Activated CD8-positive, alpha-beta T cell treated with anti-CD3 and anti-CD28 coated beads for 36 hours (primary cell): ENCODE measurements around the gene TPP2. TPM values are rescaled to one million over a fixed set of nuclear protein-coding genes. Genes with fewer than 3 reads are reported as not detected.

Experiments
- ATAC-seq: fragments of 200-7000 bp; cut with Tn5 transposase; one replicate; pipeline ENCODE4 v1.10.0; 2021; ENCODE audit warnings: mild to moderate bottlenecking, moderate library complexity
- CTCF ChIA-PET: fragments of 350-600 bp; sonication (Branson Sonifier 250); formaldehyde crosslinking; loops from one replicate; lab custom pipeline; 2021; ENCODE audit warnings: antibody characterized with exemption; lab: Charles Lee
- POLR2A ChIA-PET: fragments of 350-600 bp; sonication (Branson Sonifier 250); formaldehyde crosslinking; loops from one replicate; lab custom pipeline; 2021; ENCODE audit warnings: antibody characterized with exemption; lab: Charles Lee
- DNase-seq: peaks from one replicate; pipeline ENCODE4 v3.0.0-alpha.2; 2020
- H3K27ac Mint-ChIP-seq: one replicate; pipeline ENCODE4 v1.8.0; 2021; ENCODE audit warnings: mild to moderate bottlenecking, mixed read lengths
- H3K27me3 Mint-ChIP-seq: one replicate; pipeline ENCODE4 v1.8.0; 2021; ENCODE audit warnings: mixed read lengths
- H3K36me3 Mint-ChIP-seq: one replicate; pipeline ENCODE4 v1.8.0; 2021; ENCODE audit warnings: low read depth, mixed read lengths
- H3K4me1 Mint-ChIP-seq: one replicate; pipeline ENCODE4 v1.8.0; 2021; ENCODE audit warnings: low read depth, mixed read lengths
- H3K4me3 Mint-ChIP-seq: one replicate; pipeline ENCODE4 v1.8.0; 2021; ENCODE audit warnings: mild to moderate bottlenecking, moderate library complexity, mixed read lengths
- H3K9me3 Mint-ChIP-seq: one replicate; pipeline ENCODE4 v1.8.0; 2021; ENCODE audit warnings: mixed read lengths
- intact Hi-C: fragments of 100-400 bp; cut with micrococcal nuclease; formaldehyde crosslinking; loops from one replicate; pipeline ENCODE4 v1.10.0; 2022
- total RNA-seq, 2 experiments: library from RNA; stranded (reverse); gene quantifications; one replicate each; pipeline ENCODE4 v1.2.3, GENCODE V29; 2021
- TF ChIP-seq, protein P1 (sequence below): fragments of 200-600 bp; IDR thresholded peaks from one replicate; pipeline ENCODE4 v1.8.0; 2022; ENCODE audit warnings: antibody characterized with exemption, mild to moderate bottlenecking

TPP2 gene
- total RNA-seq, 2 experiments from 2014 or later = 70.3 to 70.8 TPM

DNA sequence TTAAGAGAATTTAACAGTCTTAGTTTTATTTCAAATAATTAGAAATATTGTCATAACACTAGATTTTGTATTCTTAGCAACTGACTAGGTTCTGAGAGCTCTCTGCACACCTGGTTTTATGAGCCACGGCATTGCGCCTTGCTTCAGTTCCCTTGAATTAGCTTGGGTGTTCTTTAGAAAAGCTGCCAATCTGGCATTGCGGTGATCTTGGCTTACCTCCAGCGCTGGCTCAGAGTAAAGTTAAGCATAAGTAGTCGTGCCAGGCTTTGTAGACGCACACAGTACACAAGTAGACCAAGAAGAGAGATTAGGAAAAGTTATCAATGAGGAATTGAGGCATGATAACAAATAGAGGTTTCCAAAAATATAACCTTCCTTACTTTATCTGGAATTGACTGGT is 45.7 kb downstream of the TPP2 start:
- CTCF ChIA-PET = interaction anchor here (0.9 to 1.1 kb wide), 2 partner anchors 50 to 205 kb away, joined by 3 read pairs; no protein-coding TSS in a partner anchor
- H3K36me3 Mint-ChIP-seq = peaks cover 43% of the 10 kb centered on the region
- DNase-seq = no peak

DNA sequence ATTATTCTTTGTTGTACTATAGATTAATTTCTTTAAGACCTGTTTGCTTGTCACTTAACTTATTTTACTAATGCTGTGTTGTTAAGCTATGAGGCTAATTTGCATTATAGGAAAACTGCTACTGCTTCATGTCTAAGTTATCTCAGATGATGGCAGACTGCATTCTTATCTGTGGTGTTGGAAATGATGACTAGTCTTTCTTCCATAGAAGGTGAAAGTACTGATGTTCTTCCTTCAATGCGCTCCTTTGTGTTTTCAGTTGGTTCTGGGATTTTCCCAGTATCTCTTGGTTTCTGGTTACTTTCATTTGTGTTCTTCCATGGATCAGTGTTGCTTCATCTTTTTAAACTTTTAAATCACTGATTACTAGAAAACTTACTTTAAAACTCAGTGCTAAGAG is 46.9 kb downstream of the TPP2 start:
- ChIA-PET POLR2A (no interaction called here), CTCF (interaction anchor here (0.9 to 1.4 kb wide), 3 partner anchors 47 to 204 kb away, joined by 3 read pairs; partner anchors contain the start of gene TPP2)
- no peak for ATAC-seq
- no peaks in the 10 kb centered on the region for H3K9me3 Mint-ChIP-seq
- intact Hi-C loops = no loop called here
- H3K27ac Mint-ChIP-seq = peak overlapping the region; percentile 79
- no peak overlapping the region for H3K4me3 Mint-ChIP-seq
- TF ChIP-seq, protein P1, sequence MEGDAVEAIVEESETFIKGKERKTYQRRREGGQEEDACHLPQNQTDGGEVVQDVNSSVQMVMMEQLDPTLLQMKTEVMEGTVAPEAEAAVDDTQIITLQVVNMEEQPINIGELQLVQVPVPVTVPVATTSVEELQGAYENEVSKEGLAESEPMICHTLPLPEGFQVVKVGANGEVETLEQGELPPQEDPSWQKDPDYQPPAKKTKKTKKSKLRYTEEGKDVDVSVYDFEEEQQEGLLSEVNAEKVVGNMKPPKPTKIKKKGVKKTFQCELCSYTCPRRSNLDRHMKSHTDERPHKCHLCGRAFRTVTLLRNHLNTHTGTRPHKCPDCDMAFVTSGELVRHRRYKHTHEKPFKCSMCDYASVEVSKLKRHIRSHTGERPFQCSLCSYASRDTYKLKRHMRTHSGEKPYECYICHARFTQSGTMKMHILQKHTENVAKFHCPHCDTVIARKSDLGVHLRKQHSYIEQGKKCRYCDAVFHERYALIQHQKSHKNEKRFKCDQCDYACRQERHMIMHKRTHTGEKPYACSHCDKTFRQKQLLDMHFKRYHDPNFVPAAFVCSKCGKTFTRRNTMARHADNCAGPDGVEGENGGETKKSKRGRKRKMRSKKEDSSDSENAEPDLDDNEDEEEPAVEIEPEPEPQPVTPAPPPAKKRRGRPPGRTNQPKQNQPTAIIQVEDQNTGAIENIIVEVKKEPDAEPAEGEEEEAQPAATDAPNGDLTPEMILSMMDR = no peak
- peaks cover 13% of the 10 kb centered on the region for H3K4me1 Mint-ChIP-seq
- DNase-seq = no peak
- no peaks in the 10 kb centered on the region for H3K27me3 Mint-ChIP-seq
- H3K36me3 Mint-ChIP-seq = peaks cover 40% of the 10 kb centered on the region

More for the DNA sequence above, 45.7 kb downstream of the TPP2 start:
- Mint-ChIP-seq H3K9me3 (no peaks in the 10 kb centered on the region), H3K27me3 (no peaks in the 10 kb centered on the region), H3K4me1 (peaks cover 9% of the 10 kb centered on the region), H3K27ac (no peak overlapping the region), H3K4me3 (no peak overlapping the region)
- intact Hi-C loops = no loop called here
- POLR2A ChIA-PET = no interaction called here
- no peak for ATAC-seq
- TF ChIP-seq, protein P1 = no peak

DNA sequence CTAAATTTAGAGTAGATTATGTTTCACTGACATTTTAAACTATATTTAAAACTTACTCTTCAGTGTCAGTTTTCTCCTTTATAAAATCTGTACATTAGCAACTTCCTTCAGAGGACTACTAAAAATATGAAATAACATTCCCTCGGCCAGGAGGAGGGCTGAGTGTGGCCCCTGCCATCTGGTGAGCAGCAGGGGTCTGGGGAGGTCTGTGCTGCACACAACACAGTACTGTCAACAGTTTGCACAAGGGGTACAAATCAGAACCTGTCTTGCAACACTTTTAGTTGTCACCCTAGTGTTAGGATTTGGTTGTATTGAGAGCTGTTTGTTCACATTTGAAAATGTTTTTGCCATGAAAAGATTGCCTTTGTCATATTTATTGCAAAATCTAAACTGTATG is 48.9 kb downstream of the TPP2 start:
- intact Hi-C loops = no loop called here
- no peak for ATAC-seq
- Mint-ChIP-seq H3K4me1 (peaks cover 19% of the 10 kb centered on the region), H3K4me3 (no peak overlapping the region), H3K27ac (no peak overlapping the region), H3K9me3 (no peaks in the 10 kb centered on the region), H3K27me3 (no peaks in the 10 kb centered on the region), H3K36me3 (peaks cover 39% of the 10 kb centered on the region)
- TF ChIP-seq, protein P1 = no peak
- no peak for DNase-seq
- ChIA-PET CTCF (interaction anchor here (0.8 to 1.3 kb wide), 2 partner anchors 36 to 225 kb away, joined by 3 to 4 read pairs; no protein-coding TSS in a partner anchor), POLR2A (no interaction called here)

DNA sequence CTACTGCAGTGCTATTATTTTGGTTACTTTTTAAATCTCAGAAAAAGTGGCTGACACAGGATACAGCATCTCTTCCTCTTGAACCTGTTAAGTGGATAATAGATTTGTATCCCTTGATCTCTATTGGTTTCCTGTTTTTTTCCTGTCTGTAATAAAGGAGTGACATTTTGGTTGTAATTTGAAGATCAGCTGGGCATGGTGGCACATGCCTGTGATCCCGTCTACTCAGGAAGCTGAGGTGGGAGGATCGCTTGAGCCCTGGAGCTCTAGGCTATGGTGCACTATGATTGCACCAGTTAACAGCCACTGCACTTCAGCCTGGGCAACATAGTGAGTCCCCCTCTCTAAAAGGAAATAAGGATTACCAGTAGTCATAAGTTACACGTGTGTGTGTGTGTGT is 51.3 kb downstream of the TPP2 start:
- TF ChIP-seq, protein P1 = no peak
- DNase-seq = no peak
- H3K36me3 Mint-ChIP-seq = peaks cover 37% of the 10 kb centered on the region
- H3K9me3 Mint-ChIP-seq = no peaks in the 10 kb centered on the region
- ChIA-PET CTCF (interaction anchor here (1.6 kb wide), 1 partner anchor 15 kb away, joined by 3 read pairs; no protein-coding TSS in a partner anchor), POLR2A (no interaction called here)
- H3K4me1 Mint-ChIP-seq = peaks cover 19% of the 10 kb centered on the region
- no peak for ATAC-seq
- peak overlapping the region; percentile 59 for H3K27ac Mint-ChIP-seq
- H3K4me3 Mint-ChIP-seq = no peak overlapping the region
- H3K27me3 Mint-ChIP-seq = no peaks in the 10 kb centered on the region
- intact Hi-C loops = no loop called here

DNA sequence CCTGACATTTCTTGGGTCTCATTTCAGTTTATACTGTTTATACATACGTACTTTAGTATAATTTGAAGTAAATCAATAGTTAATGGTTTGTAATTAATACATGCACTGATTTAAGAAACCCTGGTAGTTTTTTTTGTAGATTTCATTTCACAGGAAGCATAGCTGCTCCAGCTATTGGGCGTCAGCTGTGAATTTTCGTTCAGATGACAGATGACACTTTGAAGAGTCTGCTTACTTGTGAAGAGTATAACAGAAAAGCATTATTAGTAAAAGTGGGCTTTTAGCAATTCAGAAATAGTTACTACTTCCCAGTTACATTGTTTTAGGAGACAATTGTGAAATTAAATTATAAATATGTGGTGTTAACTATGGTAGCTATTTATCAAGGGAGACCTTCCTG is 53.7 kb downstream of the TPP2 start:
- DNase-seq = no peak
- POLR2A ChIA-PET = no interaction called here
- Mint-ChIP-seq H3K27ac (no peak overlapping the region), H3K9me3 (no peaks in the 10 kb centered on the region), H3K4me1 (peaks cover 13% of the 10 kb centered on the region), H3K36me3 (peaks cover 31% of the 10 kb centered on the region), H3K27me3 (no peaks in the 10 kb centered on the region), H3K4me3 (no peak overlapping the region)
- CTCF ChIA-PET = no interaction called here
- no peak for ATAC-seq
- intact Hi-C loops = no loop called here
- TF ChIP-seq, protein P1 = no peak
